Measurements from ENCODE around the gene ZNF512B. TPM values are rescaled to one million over a fixed set of nuclear protein-coding genes. Genes with fewer than 3 reads are reported as not detected.

The ZNF512B gene
- total RNA-seq, 1 donor from 2014 or later = 12.0 TPM

- POLR2A ChIA-PET = no interaction called here
- no peak for TF ChIP-seq CTCF (IDR thresholded peaks at IDR 0.05)
- CTCF ChIA-PET = no interaction called here
- Mint-ChIP-seq H3K4me1 (peaks cover 11% of the 10 kb centered on the region), H3K36me3 (ENCODE audit: low read depth) (peaks cover 53% of the 10 kb centered on the region), H3K9me3 (no peaks in the 10 kb centered on the region), H3K27ac (no peak overlapping the region), H3K4me3 (no peak overlapping the region), H3K27me3 (no peaks in the 10 kb centered on the region)
- intact Hi-C loops (cut with micrococcal nuclease) = no loop called here
- ATAC-seq (ENCODE audit: low read depth) (no peak), DNase-seq (no peak)
Observed at GRCh38 chr20:63939061-63939935, 30.4 kb downstream of the ZNF512B start.

GRCh38 chr20:63937596-63937995, 32.1 kb downstream of the ZNF512B start:
- Mint-ChIP-seq H3K27me3 (no peaks in the 10 kb centered on the region), H3K36me3 (ENCODE audit: low read depth) (peaks cover 53% of the 10 kb centered on the region), H3K4me3 (no peak overlapping the region), H3K9me3 (no peaks in the 10 kb centered on the region), H3K27ac (no peak overlapping the region), H3K4me1 (peaks cover 11% of the 10 kb centered on the region)
- intact Hi-C loops (cut with micrococcal nuclease) = no loop called here
- DNase-seq (no peak), ATAC-seq (ENCODE audit: low read depth) (no peak)
- ChIA-PET POLR2A (no interaction called here), CTCF (no interaction called here)
- no peak for TF ChIP-seq CTCF (IDR thresholded peaks at IDR 0.05)

GRCh38 chr20:63935447-63935846, 34.3 kb downstream of the ZNF512B start:
- H3K36me3 Mint-ChIP-seq (ENCODE audit: low read depth) = peaks cover 64% of the 10 kb centered on the region
- H3K27me3 Mint-ChIP-seq = no peaks in the 10 kb centered on the region

GRCh38 chr20:63934271-63935068, 35.3 kb downstream of the ZNF512B start:
- ATAC-seq (ENCODE audit: low read depth) (peak; percentile 45), DNase-seq (no peak)
- Mint-ChIP-seq H3K27me3 (no peaks in the 10 kb centered on the region), H3K9me3 (no peaks in the 10 kb centered on the region), H3K27ac (no peak overlapping the region), H3K4me1 (no peaks in the 10 kb centered on the region), H3K36me3 (ENCODE audit: low read depth) (peaks cover 68% of the 10 kb centered on the region), H3K4me3 (no peak overlapping the region)
- intact Hi-C loops (cut with micrococcal nuclease) = no loop called here
- no peak for TF ChIP-seq CTCF (IDR thresholded peaks at IDR 0.05)
- POLR2A ChIA-PET = no interaction called here
- CTCF ChIA-PET = interaction anchor here (0.5 kb wide), 1 partner anchor 23 kb away, joined by 3 read pairs; no protein-coding TSS in a partner anchor

More at GRCh38 chr20:63935447-63935846, 34.3 kb downstream of the ZNF512B start:
- DNase-seq (no peak), ATAC-seq (ENCODE audit: low read depth) (no peak)
- Mint-ChIP-seq H3K4me3 (no peak overlapping the region), H3K4me1 (no peaks in the 10 kb centered on the region), H3K9me3 (no peaks in the 10 kb centered on the region), H3K27ac (no peak overlapping the region)
- ChIA-PET CTCF (interaction anchor here (0.5 kb wide), 1 partner anchor 24 kb away, joined by 3 read pairs; no protein-coding TSS in a partner anchor), POLR2A (no interaction called here)
- no peak for TF ChIP-seq CTCF (IDR thresholded peaks at IDR 0.05)
- intact Hi-C loops (cut with micrococcal nuclease) = no loop called here

GRCh38 chr20:63933646-63934045, 36.1 kb downstream of the ZNF512B start:
- no peak for TF ChIP-seq CTCF (IDR thresholded peaks at IDR 0.05)
- H3K4me3 Mint-ChIP-seq = no peak overlapping the region
- H3K36me3 Mint-ChIP-seq (ENCODE audit: low read depth) = peaks cover 74% of the 10 kb centered on the region
- H3K27ac Mint-ChIP-seq = no peak overlapping the region
- H3K4me1 Mint-ChIP-seq = no peaks in the 10 kb centered on the region
- no peak for DNase-seq
- H3K9me3 Mint-ChIP-seq = no peaks in the 10 kb centered on the region
- POLR2A ChIA-PET = no interaction called here
- intact Hi-C loops (cut with micrococcal nuclease) = no loop called here
- ATAC-seq (ENCODE audit: low read depth) = no peak
- no peaks in the 10 kb centered on the region for H3K27me3 Mint-ChIP-seq
- CTCF ChIA-PET = interaction anchor here (1.5 kb wide), 1 partner anchor 23 kb away, joined by 3 read pairs; the partner anchor contains the start of gene UCKL1

Measured in activated B cell treated with CpG ODN at 0.5 μM for 24 hours (primary cell).